ENCODE results near the gene POLR2L. TPM values are rescaled to one million over a fixed set of nuclear protein-coding genes. Genes with fewer than 3 reads are reported as not detected.

The POLR2L gene
- total and polyA plus RNA-seq, 2 of the 13 experiments (the other 11 are each of a cell fraction or from before 2014, with no cell fraction given), result 104 to 114 TPM

DNA sequence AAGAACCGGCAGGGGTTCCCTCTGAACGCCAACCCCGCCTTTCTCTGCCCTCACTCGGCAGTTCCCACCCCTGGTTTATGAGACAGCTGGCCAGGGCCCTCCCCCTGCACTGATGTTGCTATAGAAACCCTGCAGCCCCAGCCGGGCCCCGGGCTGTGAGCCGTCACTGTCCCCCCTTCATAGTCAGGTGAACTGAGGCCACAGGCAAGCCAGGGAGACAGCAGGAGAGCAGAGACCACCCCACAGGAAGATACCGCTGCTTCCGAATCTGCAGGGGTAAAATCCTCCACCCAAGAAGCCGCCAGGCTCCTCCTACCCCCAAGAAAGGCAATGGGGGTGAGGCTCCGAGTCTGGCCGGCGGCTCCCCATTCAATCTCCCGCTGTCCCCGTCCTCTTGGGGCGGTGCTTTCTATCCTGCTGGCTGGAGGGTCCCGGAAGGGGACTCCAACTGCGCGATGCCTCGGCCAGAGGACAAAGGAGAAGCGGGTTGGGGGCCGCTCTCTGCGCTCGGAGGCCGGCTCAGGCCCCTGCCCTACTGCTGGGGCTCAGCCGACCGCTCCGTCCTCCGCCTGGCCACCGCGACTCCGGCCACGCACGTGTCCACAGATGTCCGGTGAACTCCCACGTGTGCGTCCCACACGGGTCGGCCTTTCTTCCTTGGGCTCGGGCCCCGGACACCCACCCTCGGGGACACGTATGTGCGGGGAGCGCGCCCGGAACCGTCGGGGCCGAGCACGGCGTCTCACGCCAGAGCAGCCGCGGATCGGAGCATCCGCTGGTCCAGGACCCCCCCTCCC is 44.8 kb downstream of the POLR2L start (continued):
- TF ChIP-seq, protein P1, sequence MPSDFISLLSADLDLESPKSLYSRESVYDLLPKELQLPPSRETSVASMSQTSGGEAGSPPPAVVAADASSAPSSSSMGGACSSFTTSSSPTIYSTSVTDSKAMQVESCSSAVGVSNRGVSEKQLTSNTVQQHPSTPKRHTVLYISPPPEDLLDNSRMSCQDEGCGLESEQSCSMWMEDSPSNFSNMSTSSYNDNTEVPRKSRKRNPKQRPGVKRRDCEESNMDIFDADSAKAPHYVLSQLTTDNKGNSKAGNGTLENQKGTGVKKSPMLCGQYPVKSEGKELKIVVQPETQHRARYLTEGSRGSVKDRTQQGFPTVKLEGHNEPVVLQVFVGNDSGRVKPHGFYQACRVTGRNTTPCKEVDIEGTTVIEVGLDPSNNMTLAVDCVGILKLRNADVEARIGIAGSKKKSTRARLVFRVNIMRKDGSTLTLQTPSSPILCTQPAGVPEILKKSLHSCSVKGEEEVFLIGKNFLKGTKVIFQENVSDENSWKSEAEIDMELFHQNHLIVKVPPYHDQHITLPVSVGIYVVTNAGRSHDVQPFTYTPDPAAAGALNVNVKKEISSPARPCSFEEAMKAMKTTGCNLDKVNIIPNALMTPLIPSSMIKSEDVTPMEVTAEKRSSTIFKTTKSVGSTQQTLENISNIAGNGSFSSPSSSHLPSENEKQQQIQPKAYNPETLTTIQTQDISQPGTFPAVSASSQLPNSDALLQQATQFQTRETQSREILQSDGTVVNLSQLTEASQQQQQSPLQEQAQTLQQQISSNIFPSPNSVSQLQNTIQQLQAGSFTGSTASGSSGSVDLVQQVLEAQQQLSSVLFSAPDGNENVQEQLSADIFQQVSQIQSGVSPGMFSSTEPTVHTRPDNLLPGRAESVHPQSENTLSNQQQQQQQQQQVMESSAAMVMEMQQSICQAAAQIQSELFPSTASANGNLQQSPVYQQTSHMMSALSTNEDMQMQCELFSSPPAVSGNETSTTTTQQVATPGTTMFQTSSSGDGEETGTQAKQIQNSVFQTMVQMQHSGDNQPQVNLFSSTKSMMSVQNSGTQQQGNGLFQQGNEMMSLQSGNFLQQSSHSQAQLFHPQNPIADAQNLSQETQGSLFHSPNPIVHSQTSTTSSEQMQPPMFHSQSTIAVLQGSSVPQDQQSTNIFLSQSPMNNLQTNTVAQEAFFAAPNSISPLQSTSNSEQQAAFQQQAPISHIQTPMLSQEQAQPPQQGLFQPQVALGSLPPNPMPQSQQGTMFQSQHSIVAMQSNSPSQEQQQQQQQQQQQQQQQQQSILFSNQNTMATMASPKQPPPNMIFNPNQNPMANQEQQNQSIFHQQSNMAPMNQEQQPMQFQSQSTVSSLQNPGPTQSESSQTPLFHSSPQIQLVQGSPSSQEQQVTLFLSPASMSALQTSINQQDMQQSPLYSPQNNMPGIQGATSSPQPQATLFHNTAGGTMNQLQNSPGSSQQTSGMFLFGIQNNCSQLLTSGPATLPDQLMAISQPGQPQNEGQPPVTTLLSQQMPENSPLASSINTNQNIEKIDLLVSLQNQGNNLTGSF (CRISPR knock-in tag; IDR thresholded peaks at IDR 0.05), result no peak
- TF ChIP-seq CENPT (CRISPR knock-in tag; IDR thresholded peaks at IDR 0.05; ENCODE audit: low read depth) (no peak), HIVEP1 (CRISPR knock-in tag; IDR thresholded peaks at IDR 0.05) (no peak), HNRNPUL1 (IDR thresholded peaks at IDR 0.05; ENCODE audit: low read depth, low read length) (no peak), HOXA5 (CRISPR knock-in tag; IDR thresholded peaks at IDR 0.05) (no peak), CHCHD3 (CRISPR knock-in tag; IDR thresholded peaks at IDR 0.05) (0 out of 2 replicates have a peak, but pooled peaks have one; percentile 10), ZNF432 (CRISPR knock-in tag; IDR thresholded peaks at IDR 0.05; ENCODE audit: borderline replicate concordance) (no peak), ZNF264 (CRISPR knock-in tag; IDR thresholded peaks at IDR 0.05) (no peak), FIP1L1 (IDR thresholded peaks at IDR 0.05; ENCODE audit: borderline replicate concordance, insufficient read depth, low read depth, low read length) (no peak), KDM5B (CRISPR knock-in tag; IDR thresholded peaks at IDR 0.05; ENCODE audit: borderline replicate concordance) (0 out of 2 replicates have a peak, but pooled peaks have one; percentile 13), MXD4 (CRISPR knock-in tag; IDR thresholded peaks at IDR 0.05) (no peak; the same call in 1 of the 2 replicates), SIN3A (IDR thresholded peaks at IDR 0.05; ENCODE audit: borderline replicate concordance, low read depth, low read length) (peak; percentile 85; the same call in 1 of the 2 replicates), SALL1 (CRISPR knock-in tag; IDR thresholded peaks at IDR 0.05) (no peak; the same call in 1 of the 2 replicates), DMAP1 (CRISPR knock-in tag; IDR thresholded peaks at IDR 0.05) (peak; percentile 87), ZNF10 (CRISPR knock-in tag; IDR thresholded peaks at IDR 0.05; ENCODE audit: borderline replicate concordance, low read depth) (no peak), SMAD3 (CRISPR knock-in tag; IDR thresholded peaks at IDR 0.05) (0 out of 2 replicates have a peak, but pooled peaks have one; percentile 15)
- TF ChIP-seq, protein P2, sequence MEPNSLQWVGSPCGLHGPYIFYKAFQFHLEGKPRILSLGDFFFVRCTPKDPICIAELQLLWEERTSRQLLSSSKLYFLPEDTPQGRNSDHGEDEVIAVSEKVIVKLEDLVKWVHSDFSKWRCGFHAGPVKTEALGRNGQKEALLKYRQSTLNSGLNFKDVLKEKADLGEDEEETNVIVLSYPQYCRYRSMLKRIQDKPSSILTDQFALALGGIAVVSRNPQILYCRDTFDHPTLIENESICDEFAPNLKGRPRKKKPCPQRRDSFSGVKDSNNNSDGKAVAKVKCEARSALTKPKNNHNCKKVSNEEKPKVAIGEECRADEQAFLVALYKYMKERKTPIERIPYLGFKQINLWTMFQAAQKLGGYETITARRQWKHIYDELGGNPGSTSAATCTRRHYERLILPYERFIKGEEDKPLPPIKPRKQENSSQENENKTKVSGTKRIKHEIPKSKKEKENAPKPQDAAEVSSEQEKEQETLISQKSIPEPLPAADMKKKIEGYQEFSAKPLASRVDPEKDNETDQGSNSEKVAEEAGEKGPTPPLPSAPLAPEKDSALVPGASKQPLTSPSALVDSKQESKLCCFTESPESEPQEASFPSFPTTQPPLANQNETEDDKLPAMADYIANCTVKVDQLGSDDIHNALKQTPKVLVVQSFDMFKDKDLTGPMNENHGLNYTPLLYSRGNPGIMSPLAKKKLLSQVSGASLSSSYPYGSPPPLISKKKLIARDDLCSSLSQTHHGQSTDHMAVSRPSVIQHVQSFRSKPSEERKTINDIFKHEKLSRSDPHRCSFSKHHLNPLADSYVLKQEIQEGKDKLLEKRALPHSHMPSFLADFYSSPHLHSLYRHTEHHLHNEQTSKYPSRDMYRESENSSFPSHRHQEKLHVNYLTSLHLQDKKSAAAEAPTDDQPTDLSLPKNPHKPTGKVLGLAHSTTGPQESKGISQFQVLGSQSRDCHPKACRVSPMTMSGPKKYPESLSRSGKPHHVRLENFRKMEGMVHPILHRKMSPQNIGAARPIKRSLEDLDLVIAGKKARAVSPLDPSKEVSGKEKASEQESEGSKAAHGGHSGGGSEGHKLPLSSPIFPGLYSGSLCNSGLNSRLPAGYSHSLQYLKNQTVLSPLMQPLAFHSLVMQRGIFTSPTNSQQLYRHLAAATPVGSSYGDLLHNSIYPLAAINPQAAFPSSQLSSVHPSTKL (CRISPR knock-in tag; IDR thresholded peaks at IDR 0.05), result no peak
- TF ChIP-seq, protein P3, sequence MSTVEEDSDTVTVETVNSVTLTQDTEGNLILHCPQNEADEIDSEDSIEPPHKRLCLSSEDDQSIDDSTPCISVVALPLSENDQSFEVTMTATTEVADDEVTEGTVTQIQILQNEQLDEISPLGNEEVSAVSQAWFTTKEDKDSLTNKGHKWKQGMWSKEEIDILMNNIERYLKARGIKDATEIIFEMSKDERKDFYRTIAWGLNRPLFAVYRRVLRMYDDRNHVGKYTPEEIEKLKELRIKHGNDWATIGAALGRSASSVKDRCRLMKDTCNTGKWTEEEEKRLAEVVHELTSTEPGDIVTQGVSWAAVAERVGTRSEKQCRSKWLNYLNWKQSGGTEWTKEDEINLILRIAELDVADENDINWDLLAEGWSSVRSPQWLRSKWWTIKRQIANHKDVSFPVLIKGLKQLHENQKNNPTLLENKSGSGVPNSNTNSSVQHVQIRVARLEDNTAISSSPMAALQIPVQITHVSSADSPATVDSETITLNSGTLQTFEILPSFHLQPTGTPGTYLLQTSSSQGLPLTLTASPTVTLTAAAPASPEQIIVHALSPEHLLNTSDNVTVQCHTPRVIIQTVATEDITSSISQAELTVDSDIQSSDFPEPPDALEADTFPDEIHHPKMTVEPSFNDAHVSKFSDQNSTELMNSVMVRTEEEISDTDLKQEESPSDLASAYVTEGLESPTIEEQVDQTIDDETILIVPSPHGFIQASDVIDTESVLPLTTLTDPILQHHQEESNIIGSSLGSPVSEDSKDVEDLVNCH (CRISPR knock-in tag; IDR thresholded peaks at IDR 0.05), result no peak
